Body of pancreas (tissue), 4 donors: ENCODE measurements around the gene LTB.

ENCODE experiments used
- CTCF ChIP-seq, 7 experiments: fragments of 450-650 bp in 4 of 7; fragments of 200-600 bp in 3 of 7; sonication (generic) in 3 of 7; IDR thresholded peaks; one replicate each; pipeline ENCODE4 v1.5.1; 2016 to 2019; ENCODE audit warnings: antibody characterized with exemption in 7 of 7
- POLR2A ChIP-seq, 3 donors: fragments of 450-650 bp; IDR thresholded peaks; one replicate each; pipeline ENCODE4 v1.6.1; 2016; ENCODE audit warnings: antibody characterized with exemption in 3 of 3, mild to moderate bottlenecking in 2 of 3

GRCh38 chr6:31530659-31531058 is 51.6 kb downstream of the LTB start:
- TF ChIP-seq CTCF (IDR thresholded peaks at IDR 0.05): no peak
- no peak for TF ChIP-seq POLR2A (IDR thresholded peaks at IDR 0.05)
